ENCODE results near the gene RMDN3. TPM values are rescaled to one million over a fixed set of nuclear protein-coding genes. Genes with fewer than 3 reads are reported as not detected.

Gene RMDN3
- total RNA-seq, 1 donor from 2014 or later, result 77.1 TPM

DNA sequence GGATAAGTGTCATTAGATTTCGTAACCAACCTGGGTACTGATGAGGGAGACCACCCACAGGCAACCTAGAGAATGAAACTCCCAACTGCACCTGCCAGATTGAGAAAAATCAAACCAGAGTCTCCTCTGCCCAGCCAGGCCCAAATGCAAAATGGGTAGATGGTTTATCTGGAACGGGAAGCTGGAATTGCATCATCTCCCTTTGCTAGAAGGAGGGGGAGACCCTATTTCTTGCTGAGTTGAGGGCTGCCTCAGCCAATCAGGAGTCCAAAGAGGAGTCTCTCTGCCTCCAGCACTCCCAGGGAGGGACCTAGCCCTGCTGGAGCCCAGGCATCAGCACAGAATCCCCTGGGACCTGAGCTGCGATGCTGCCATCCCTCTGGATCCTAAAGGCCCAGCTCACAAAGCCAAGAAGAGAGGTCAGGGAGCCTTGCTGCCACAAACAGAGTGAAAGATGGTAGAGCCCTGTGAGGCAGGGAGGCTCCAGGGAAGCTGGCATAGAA, 8.1 kb downstream of the RMDN3 start:
- Histone ChIP-seq H3K27ac (no peak overlapping the region), H3K4me1 (no peaks in the 10 kb centered on the region), H3K27me3 (no peaks in the 10 kb centered on the region), H3K4me3 (no peak overlapping the region), H3K36me3 (peaks cover 69% of the 10 kb centered on the region), H3K9me3 (no peaks in the 10 kb centered on the region)
- TF ChIP-seq, protein P1, sequence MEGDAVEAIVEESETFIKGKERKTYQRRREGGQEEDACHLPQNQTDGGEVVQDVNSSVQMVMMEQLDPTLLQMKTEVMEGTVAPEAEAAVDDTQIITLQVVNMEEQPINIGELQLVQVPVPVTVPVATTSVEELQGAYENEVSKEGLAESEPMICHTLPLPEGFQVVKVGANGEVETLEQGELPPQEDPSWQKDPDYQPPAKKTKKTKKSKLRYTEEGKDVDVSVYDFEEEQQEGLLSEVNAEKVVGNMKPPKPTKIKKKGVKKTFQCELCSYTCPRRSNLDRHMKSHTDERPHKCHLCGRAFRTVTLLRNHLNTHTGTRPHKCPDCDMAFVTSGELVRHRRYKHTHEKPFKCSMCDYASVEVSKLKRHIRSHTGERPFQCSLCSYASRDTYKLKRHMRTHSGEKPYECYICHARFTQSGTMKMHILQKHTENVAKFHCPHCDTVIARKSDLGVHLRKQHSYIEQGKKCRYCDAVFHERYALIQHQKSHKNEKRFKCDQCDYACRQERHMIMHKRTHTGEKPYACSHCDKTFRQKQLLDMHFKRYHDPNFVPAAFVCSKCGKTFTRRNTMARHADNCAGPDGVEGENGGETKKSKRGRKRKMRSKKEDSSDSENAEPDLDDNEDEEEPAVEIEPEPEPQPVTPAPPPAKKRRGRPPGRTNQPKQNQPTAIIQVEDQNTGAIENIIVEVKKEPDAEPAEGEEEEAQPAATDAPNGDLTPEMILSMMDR (IDR thresholded peaks at IDR 0.05), result no peak
- DNase-seq (no peak), ATAC-seq (peak; percentile 42)
- intact Hi-C loops (cut with DNase I), result no loop called here

DNA sequence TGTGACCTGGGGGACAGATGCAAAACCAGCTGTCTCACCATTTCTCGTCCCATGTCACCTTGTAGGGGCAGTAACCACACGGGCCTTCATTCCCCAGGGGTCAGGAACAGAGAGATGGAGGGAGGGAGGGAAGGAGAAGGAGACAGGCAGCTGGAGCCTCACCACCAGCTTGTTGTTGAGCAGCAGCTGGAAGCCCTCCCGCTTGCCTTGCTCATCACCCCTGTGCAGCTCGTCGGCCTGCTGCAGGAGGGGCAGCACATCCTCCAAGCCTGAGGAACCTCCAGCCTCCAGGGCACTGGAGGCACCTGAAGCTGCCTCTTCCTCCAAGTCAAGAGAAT, 10.3 kb downstream of the RMDN3 start:
- intact Hi-C loops (cut with DNase I), result no loop called here
- Histone ChIP-seq H3K4me3 (no peak overlapping the region), H3K27ac (no peak overlapping the region), H3K9me3 (no peaks in the 10 kb centered on the region), H3K4me1 (no peaks in the 10 kb centered on the region), H3K27me3 (no peaks in the 10 kb centered on the region), H3K36me3 (peaks cover 66% of the 10 kb centered on the region)
- DNase-seq (no peak), ATAC-seq (no peak)
- TF ChIP-seq, protein P1 (IDR thresholded peaks at IDR 0.05), result no peak

DNA sequence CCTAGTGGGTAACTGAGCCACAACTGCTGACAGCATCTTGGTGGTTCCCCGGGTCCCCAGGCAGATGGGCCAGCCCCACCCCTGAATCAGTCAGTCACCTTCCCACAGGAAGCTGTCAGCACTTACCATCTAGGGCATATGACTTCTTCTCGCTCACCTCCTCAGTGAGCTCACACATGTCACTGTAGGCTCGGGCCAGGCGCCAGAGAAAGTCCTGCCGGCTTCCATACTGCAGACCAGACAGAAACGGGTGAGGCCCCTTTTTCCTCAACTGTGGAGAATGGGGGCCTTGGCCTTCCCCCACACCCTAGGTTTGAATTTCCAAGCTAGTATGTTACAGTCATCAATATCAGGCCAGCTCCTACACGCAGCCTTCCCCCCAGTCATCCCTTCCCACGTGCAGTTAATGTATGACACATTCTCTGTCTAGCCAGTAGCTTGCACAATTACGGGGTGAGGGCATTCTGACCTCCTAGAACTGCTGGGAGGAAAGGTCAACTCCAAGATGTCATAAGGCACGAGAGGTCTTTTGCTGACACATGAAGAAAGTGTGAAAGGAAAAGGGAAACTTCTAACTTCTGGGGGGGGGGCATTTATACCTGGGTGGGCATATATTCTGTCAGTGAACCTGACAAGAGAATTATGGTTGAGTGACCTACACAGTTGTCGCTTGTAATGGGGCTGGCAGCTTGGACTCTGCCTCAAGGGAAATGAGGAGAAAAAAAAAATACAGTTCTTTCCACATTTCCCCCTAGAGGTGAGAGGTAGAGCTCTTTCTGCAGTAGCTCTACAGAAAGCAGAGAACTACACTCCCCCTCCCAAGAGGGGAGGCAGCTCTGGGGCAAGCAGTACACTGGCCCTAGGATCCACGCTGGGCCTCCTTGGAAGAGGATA, 10.9 kb downstream of the RMDN3 start:
- DNase-seq, result peak; percentile 66
- TF ChIP-seq, protein P1 (IDR thresholded peaks at IDR 0.05), result no peak
- Histone ChIP-seq H3K36me3 (peaks cover 66% of the 10 kb centered on the region), H3K9me3 (no peaks in the 10 kb centered on the region), H3K27ac (peak overlapping the region; percentile 39), H3K4me3 (no peak overlapping the region), H3K4me1 (no peaks in the 10 kb centered on the region), H3K27me3 (no peaks in the 10 kb centered on the region)
- intact Hi-C loops (cut with DNase I), result no loop called here
- ATAC-seq, result peak; percentile 71

DNA sequence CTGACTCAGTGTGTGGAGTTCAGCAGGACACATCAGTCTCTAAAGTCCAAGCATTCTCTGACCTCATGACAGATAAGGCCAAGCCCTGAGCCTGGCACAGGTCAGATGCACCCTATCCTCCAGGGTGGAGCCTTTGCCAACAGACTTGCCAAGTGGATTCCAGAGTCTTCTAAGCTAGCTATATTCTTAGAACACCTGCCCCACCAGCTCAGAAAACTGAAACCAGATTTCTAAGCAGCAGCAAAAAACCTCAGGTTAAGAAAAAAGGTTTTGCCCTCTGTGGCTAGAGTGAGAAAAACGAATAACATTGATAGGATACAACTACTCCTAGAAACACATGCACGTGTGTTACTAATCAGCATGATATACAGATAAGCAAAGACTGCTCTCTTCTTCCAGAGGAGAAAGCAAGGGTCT, 11.6 kb downstream of the RMDN3 start:
- Histone ChIP-seq H3K9me3 (no peaks in the 10 kb centered on the region), H3K27me3 (no peaks in the 10 kb centered on the region), H3K27ac (peak overlapping the region; percentile 39), H3K36me3 (peaks cover 65% of the 10 kb centered on the region), H3K4me1 (no peaks in the 10 kb centered on the region), H3K4me3 (no peak overlapping the region)
- no peak for ATAC-seq
- intact Hi-C loops (cut with DNase I), result no loop called here
- TF ChIP-seq, protein P1 (IDR thresholded peaks at IDR 0.05), result no peak
- DNase-seq, result no peak

- Histone ChIP-seq H3K27ac (no peak overlapping the region), H3K4me3 (no peak overlapping the region), H3K36me3 (peaks cover 93% of the 10 kb centered on the region), H3K4me1 (no peaks in the 10 kb centered on the region), H3K9me3 (no peaks in the 10 kb centered on the region), H3K27me3 (no peaks in the 10 kb centered on the region)
- no peak for ATAC-seq
- TF ChIP-seq, protein P1 (IDR thresholded peaks at IDR 0.05), result no peak
- DNase-seq, result no peak
- intact Hi-C loops (cut with DNase I), result no loop called here
Observed at GRCh38 chr15:40739854-40740253, 15.2 kb downstream of the RMDN3 start.

Data from upper lobe of right lung (tissue), 1 donor.